K562 (cell line): ENCODE measurements around the gene FAM3C. TPM values are rescaled to one million over a fixed set of nuclear protein-coding genes. Genes with fewer than 3 reads are reported as not detected.

Experiments
- FOXJ3 ChIP-seq: sonication (generic); formaldehyde crosslinking; IDR thresholded peaks from 2 replicates; pipeline ENCODE4 v1.4.0; 2020; ENCODE audit warnings: mild to moderate bottlenecking, missing genetic modification reagents
- KAT2B ChIP-seq: IDR thresholded peaks from one replicate; pipeline ENCODE4 v1.6.1; 2012; ENCODE audit warnings: low read depth, mild to moderate bottlenecking, control low read depth, inconsistent platforms, low read length, moderate library complexity
- MAZ ChIP-seq, 2 experiments: fragments of 450-650 bp in 1 of 2; sonication (generic) in 1 of 2; formaldehyde crosslinking; IDR thresholded peaks in 1 of 2; conservative IDR thresholded peaks in 1 of 2; 2 replicates each; pipeline versions ENCODE4 v1.4.0 to v1.5.0; 2020; ENCODE audit warnings: mild to moderate bottlenecking in 1 of 2, missing genetic modification reagents in 1 of 2
- MBD1 ChIP-seq: fragments of 250-450 bp; sonication (Bioruptor Pico); IDR thresholded peaks from 2 replicates; pipeline ENCODE4 v1.8.0; 2022; ENCODE audit warnings: inconsistent platforms
- MYBL2 ChIP-seq, 2 experiments: fragments of 450-650 bp in 1 of 2; sonication (generic) in 1 of 2; formaldehyde crosslinking in 1 of 2; IDR thresholded peaks; 2 replicates each; pipeline versions ENCODE4 v1.6.1 to v1.8.1; 2017 to 2022; ENCODE audit warnings: borderline replicate concordance in 1 of 2, inconsistent platforms in 1 of 2, low read depth in 1 of 2, mild to moderate bottlenecking in 1 of 2, missing genetic modification reagents in 1 of 2, moderate library complexity in 1 of 2
- TARDBP ChIP-seq: fragments of 450-650 bp; IDR thresholded peaks from 2 replicates; pipeline ENCODE4 v1.6.1; 2016
- polyA plus RNA-seq, 8 experiments: library from polyadenylated mRNA; depleted of rRNA in 4 of 8; stranded (reverse) in 5 of 8; unstranded in 3 of 8; fragments of >200 nt; fragmentation: Nextera tagmentation in 2 of 8; fragmentation: Illumina TruSeq in 1 of 8; extraction: Ambion mirVana in 2 of 8; extraction: Trizol in 1 of 8; gene quantifications; 2 replicates each; pipeline versions ENCODE4 v1.2.1 to v1.2.3, GENCODE V29; 2011 to 2014; ENCODE audit warnings: inconsistent platforms in 1 of 8, missing spikeins in 1 of 8
- total RNA-seq, 7 experiments: library from RNA; depleted of rRNA in 6 of 7; stranded (reverse); fragments of >200 nt in 6 of 7; fragmentation: Illumina TruSeq in 2 of 7; extraction: Trizol in 2 of 7; gene quantifications; 2 replicates each; pipeline versions ENCODE4 v1.2.1 to v1.2.3, GENCODE V29; 2011 to 2021; ENCODE audit warnings: low replicate concordance in 1 of 7
- TF ChIP-seq, protein P1 (sequence below): fragments of 450-650 bp; IDR thresholded peaks from 2 replicates; pipeline ENCODE4 v1.7.1; 2018; ENCODE audit warnings: mild to moderate bottlenecking, low read depth; ENCODE audit not compliant: partially characterized antibody
- TF ChIP-seq, protein P2 (sequence below): sonication (generic); formaldehyde crosslinking; IDR thresholded peaks from 2 replicates; pipeline ENCODE4 v1.8.1; 2022; ENCODE audit warnings: missing genetic modification reagents
- TF ChIP-seq, protein P3 (sequence below), 2 experiments: fragments of 450-650 bp; formaldehyde crosslinking in 1 of 2; IDR thresholded peaks; 2 replicates each; pipeline versions ENCODE4 v1.4.0 to v1.6.1; 2014 to 2020; ENCODE audit warnings: mild to moderate bottlenecking in 2 of 2, borderline replicate concordance in 1 of 2, low read depth in 1 of 2

FAM3C gene
- total and polyA plus RNA-seq, 9 of the 15 experiments (the other 6 are each of a cell fraction or from before 2014, with no cell fraction given): 10.6 to 42.6 (median 30.0) TPM

- TF ChIP-seq, protein P1, sequence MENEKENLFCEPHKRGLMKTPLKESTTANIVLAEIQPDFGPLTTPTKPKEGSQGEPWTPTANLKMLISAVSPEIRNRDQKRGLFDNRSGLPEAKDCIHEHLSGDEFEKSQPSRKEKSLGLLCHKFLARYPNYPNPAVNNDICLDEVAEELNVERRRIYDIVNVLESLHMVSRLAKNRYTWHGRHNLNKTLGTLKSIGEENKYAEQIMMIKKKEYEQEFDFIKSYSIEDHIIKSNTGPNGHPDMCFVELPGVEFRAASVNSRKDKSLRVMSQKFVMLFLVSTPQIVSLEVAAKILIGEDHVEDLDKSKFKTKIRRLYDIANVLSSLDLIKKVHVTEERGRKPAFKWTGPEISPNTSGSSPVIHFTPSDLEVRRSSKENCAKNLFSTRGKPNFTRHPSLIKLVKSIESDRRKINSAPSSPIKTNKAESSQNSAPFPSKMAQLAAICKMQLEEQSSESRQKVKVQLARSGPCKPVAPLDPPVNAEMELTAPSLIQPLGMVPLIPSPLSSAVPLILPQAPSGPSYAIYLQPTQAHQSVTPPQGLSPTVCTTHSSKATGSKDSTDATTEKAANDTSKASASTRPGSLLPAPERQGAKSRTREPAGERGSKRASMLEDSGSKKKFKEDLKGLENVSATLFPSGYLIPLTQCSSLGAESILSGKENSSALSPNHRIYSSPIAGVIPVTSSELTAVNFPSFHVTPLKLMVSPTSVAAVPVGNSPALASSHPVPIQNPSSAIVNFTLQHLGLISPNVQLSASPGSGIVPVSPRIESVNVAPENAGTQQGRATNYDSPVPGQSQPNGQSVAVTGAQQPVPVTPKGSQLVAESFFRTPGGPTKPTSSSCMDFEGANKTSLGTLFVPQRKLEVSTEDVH: no peak
- TF ChIP-seq, protein P2, sequence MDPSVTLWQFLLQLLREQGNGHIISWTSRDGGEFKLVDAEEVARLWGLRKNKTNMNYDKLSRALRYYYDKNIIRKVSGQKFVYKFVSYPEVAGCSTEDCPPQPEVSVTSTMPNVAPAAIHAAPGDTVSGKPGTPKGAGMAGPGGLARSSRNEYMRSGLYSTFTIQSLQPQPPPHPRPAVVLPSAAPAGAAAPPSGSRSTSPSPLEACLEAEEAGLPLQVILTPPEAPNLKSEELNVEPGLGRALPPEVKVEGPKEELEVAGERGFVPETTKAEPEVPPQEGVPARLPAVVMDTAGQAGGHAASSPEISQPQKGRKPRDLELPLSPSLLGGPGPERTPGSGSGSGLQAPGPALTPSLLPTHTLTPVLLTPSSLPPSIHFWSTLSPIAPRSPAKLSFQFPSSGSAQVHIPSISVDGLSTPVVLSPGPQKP (CRISPR knock-in tag): no peak
- peak; percentile 99 to 100 for TF ChIP-seq MAZ (CRISPR knock-in tag; conservative IDR thresholded peaks at IDR 0.05 in 1 of 2, IDR thresholded peaks at IDR 0.05 in 1 of 2)
- no peak for TF ChIP-seq FOXJ3 (CRISPR knock-in tag)
- TF ChIP-seq KAT2B: peak; percentile 37
- TF ChIP-seq MBD1 (CRISPR knock-in tag): no peak
- TF ChIP-seq, protein P3, sequence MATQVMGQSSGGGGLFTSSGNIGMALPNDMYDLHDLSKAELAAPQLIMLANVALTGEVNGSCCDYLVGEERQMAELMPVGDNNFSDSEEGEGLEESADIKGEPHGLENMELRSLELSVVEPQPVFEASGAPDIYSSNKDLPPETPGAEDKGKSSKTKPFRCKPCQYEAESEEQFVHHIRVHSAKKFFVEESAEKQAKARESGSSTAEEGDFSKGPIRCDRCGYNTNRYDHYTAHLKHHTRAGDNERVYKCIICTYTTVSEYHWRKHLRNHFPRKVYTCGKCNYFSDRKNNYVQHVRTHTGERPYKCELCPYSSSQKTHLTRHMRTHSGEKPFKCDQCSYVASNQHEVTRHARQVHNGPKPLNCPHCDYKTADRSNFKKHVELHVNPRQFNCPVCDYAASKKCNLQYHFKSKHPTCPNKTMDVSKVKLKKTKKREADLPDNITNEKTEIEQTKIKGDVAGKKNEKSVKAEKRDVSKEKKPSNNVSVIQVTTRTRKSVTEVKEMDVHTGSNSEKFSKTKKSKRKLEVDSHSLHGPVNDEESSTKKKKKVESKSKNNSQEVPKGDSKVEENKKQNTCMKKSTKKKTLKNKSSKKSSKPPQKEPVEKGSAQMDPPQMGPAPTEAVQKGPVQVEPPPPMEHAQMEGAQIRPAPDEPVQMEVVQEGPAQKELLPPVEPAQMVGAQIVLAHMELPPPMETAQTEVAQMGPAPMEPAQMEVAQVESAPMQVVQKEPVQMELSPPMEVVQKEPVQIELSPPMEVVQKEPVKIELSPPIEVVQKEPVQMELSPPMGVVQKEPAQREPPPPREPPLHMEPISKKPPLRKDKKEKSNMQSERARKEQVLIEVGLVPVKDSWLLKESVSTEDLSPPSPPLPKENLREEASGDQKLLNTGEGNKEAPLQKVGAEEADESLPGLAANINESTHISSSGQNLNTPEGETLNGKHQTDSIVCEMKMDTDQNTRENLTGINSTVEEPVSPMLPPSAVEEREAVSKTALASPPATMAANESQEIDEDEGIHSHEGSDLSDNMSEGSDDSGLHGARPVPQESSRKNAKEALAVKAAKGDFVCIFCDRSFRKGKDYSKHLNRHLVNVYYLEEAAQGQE (IDR thresholded peaks at IDR 0.05; ENCODE audit: borderline replicate concordance): peak; percentile 73
- TF ChIP-seq, protein P3 (CRISPR knock-in tag; IDR thresholded peaks at IDR 0.05; ENCODE audit: low read depth): no peak; the same call in none of the 2 replicates
- TF ChIP-seq TARDBP: peak; percentile 95
- TF ChIP-seq MYBL2 (IDR thresholded peaks at IDR 0.05; ENCODE audit: low read depth): no peak
- no peak for TF ChIP-seq MYBL2 (CRISPR knock-in tag; IDR thresholded peaks at IDR 0.05; ENCODE audit: borderline replicate concordance)
Observed at GRCh38 chr7:121395961-121396757, at the start of gene FAM3C (continued).
